C4-2B (cell line): Measurements from ENCODE around the gene FOSB.

Source experiments
- CTCF ChIP-seq: fragments of 450-650 bp; conservative IDR thresholded peaks from 2 replicates; pipeline ENCODE4 v1.5.1; 2017; ENCODE audit warnings: mild to moderate bottlenecking
- ZFX ChIP-seq: fragments of 450-650 bp; IDR thresholded peaks from 2 replicates; pipeline ENCODE4 v1.6.1; 2017

GRCh38 chr19:45450012-45450333 is 17.8 kb upstream of the FOSB start:
- TF ChIP-seq CTCF (no peak), ZFX (no peak)
